ENCODE data around the gene ADCK1. TPM values are rescaled to one million over a fixed set of nuclear protein-coding genes. Genes with fewer than 3 reads are reported as not detected.
"Not testable (repeated sequence)": the region's sequence is repeated elsewhere in the genome, so short reads cannot be mapped to it uniquely, and the experiment has no call there.

The ADCK1 gene
- total RNA-seq, 1 donor from 2014 or later, result 7.8 TPM

DNA sequence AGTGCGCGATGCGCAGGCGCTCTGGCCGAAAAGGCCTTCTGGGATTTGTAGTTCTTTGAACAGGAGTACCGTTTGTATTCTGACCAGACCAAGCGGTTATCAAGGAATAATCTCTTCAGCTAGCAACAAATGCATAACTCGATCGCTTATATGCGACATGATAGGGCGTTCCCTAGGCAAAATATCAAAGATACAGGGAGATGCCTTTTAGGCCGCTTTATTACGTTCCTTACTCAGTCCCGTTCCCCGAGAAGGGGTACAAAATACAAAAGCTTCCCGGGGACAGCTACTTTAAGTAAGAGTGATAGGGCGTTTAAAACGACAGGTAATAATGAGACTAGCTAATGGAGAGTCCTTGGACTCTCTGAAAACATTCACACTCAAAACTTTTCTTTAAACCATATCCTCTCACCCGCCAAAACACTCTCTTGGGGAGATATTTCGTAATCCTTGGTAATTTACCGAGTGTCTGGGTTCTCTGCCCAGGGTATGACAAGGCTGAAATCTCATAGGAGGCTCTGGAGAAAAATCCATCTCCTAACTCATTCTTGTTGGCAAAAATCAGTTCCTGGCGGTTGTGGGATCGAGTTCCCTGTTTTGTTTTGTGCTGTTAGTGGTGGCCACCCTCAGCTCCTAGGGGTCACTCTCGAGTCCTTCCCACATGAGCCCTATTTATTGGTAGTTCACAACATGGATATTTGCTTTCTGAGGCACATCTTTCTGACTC, 38.5 kb upstream of the ADCK1 start:
- Mint-ChIP-seq H3K4me1 (ENCODE audit: unreplicated experiment) (peaks cover 36% of the 10 kb centered on the region), H3K36me3 (ENCODE audit: unreplicated experiment) (peaks cover 4% of the 10 kb centered on the region), H3K27ac (ENCODE audit: unreplicated experiment) (peak overlapping the region; percentile 99), H3K27me3 (ENCODE audit: unreplicated experiment) (no peaks in the 10 kb centered on the region), H3K4me3 (ENCODE audit: unreplicated experiment) (peak overlapping the region; percentile 98), H3K9me3 (ENCODE audit: unreplicated experiment) (no peaks in the 10 kb centered on the region)
- TF ChIP-seq, protein P1, sequence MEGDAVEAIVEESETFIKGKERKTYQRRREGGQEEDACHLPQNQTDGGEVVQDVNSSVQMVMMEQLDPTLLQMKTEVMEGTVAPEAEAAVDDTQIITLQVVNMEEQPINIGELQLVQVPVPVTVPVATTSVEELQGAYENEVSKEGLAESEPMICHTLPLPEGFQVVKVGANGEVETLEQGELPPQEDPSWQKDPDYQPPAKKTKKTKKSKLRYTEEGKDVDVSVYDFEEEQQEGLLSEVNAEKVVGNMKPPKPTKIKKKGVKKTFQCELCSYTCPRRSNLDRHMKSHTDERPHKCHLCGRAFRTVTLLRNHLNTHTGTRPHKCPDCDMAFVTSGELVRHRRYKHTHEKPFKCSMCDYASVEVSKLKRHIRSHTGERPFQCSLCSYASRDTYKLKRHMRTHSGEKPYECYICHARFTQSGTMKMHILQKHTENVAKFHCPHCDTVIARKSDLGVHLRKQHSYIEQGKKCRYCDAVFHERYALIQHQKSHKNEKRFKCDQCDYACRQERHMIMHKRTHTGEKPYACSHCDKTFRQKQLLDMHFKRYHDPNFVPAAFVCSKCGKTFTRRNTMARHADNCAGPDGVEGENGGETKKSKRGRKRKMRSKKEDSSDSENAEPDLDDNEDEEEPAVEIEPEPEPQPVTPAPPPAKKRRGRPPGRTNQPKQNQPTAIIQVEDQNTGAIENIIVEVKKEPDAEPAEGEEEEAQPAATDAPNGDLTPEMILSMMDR (IDR thresholded peaks at IDR 0.05), result peak; percentile 29
- DNase-seq (ENCODE audit: extremely low spot score, unreplicated experiment), result no peak

DNA sequence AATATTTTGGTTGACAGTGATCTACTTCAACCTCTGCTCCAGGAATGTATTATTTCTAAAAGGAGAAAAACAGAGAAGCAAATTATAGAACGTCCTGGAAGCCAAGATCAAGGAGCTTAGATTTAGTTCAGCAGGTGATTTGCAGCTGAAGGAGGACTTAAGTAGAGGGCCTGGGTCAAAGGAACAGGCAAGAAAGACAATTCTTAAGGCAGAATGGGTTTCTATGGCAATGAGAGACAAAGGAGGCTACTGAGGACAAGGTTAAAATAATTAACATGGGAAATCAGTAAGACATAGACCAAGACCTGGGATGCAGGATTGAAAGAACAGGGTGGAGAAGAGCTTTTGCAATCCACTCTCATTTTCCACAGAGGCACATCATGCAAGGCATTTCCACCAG, 36.6 kb upstream of the ADCK1 start:
- Mint-ChIP-seq H3K9me3 (ENCODE audit: unreplicated experiment) (no peaks in the 10 kb centered on the region), H3K36me3 (ENCODE audit: unreplicated experiment) (peaks cover 6% of the 10 kb centered on the region), H3K27ac (ENCODE audit: unreplicated experiment) (no peak overlapping the region), H3K4me3 (ENCODE audit: unreplicated experiment) (no peak overlapping the region), H3K27me3 (ENCODE audit: unreplicated experiment) (no peaks in the 10 kb centered on the region), H3K4me1 (ENCODE audit: unreplicated experiment) (peaks cover 30% of the 10 kb centered on the region)
- TF ChIP-seq, protein P1 (IDR thresholded peaks at IDR 0.05), result no peak
- no peak for DNase-seq (ENCODE audit: extremely low spot score, unreplicated experiment)

DNA sequence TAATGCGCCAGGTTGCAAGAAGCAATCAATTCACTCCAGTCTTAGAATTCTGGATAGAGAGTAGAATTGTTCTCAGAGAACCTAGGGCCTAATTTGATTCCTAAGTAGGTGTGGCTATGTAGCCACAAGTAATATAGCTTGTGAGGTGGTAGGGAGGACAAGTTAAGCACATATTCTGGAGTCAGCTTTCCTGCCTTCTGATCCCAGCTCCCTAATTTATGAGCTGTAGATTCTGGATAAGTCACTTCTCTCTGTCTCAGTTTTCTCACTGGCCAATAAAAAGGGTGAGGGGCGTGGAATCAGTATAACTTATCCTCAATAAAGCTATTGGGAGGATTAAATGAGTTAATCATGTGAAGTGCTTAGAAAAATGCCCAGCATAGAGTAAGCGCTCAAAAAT, 35.9 kb upstream of the ADCK1 start:
- no peaks in the 10 kb centered on the region for H3K9me3 Mint-ChIP-seq (ENCODE audit: unreplicated experiment)
- no peak overlapping the region for H3K27ac Mint-ChIP-seq (ENCODE audit: unreplicated experiment)
- TF ChIP-seq, protein P1 (IDR thresholded peaks at IDR 0.05), result no peak

DNA sequence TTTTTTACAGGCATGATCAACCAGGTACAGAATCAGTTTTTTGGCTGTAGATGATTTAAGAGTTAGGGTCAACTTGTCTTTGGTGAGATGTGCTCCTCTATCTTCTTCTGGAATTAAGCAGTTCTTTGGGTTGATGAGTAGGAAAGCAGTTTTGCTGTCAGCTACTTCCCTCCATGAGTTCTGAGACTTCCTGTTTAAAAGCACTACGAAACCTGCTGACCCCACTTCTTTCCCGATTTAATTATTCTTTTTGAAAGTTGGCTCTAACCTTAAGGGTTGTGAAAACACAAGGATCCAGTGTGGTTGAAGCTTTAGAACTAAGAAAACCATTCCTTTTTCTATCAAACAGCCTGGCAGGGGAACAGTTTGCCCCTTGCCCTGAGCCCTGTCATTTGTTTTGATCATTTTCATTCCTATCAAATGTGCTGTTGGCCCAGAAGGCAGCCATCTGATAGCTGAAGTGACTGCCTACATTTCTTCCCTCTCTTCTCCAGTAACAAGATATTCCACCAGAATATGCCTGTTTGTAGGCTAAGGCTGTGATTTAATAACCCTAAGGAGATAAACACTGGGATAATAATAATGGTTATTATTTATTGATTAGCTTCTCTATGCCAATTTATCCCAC, 31.4 kb upstream of the ADCK1 start:
- H3K4me1 Mint-ChIP-seq (ENCODE audit: unreplicated experiment); H3K36me3 Mint-ChIP-seq (ENCODE audit: unreplicated experiment); H3K9me3 Mint-ChIP-seq (ENCODE audit: unreplicated experiment); H3K4me3 Mint-ChIP-seq (ENCODE audit: unreplicated experiment); H3K27ac Mint-ChIP-seq (ENCODE audit: unreplicated experiment); H3K27me3 Mint-ChIP-seq (ENCODE audit: unreplicated experiment); DNase-seq (ENCODE audit: extremely low spot score, unreplicated experiment): not testable (repeated sequence)

More for the DNA sequence above, 35.9 kb upstream of the ADCK1 start:
- H3K36me3 Mint-ChIP-seq (ENCODE audit: unreplicated experiment), result peaks cover 3% of the 10 kb centered on the region
- H3K27me3 Mint-ChIP-seq (ENCODE audit: unreplicated experiment), result no peaks in the 10 kb centered on the region
- DNase-seq (ENCODE audit: extremely low spot score, unreplicated experiment), result no peak
- H3K4me3 Mint-ChIP-seq (ENCODE audit: unreplicated experiment), result no peak overlapping the region
- peaks cover 24% of the 10 kb centered on the region for H3K4me1 Mint-ChIP-seq (ENCODE audit: unreplicated experiment)

DNA sequence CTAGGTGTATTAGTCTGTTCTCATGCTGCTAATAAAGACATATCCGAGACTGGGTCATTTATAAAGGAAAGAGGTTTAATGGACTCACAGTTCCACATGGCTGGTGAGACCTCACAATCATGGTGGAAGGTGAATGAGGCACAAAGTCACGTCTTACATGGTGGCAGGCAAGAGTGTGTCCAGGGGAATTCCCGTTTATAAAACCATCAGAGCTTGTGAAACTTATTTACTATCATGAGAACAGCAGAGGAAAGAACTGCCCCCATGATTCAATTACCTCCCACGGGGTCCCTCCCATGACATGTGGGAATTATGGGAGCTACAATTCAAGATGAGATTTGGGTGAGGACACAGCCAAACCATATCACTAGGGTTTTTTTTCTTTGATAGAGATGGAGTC, 25.9 kb upstream of the ADCK1 start:
- not testable (repeated sequence) for H3K4me1 Mint-ChIP-seq (ENCODE audit: unreplicated experiment); DNase-seq (ENCODE audit: extremely low spot score, unreplicated experiment); H3K9me3 Mint-ChIP-seq (ENCODE audit: unreplicated experiment); H3K4me3 Mint-ChIP-seq (ENCODE audit: unreplicated experiment); H3K36me3 Mint-ChIP-seq (ENCODE audit: unreplicated experiment); H3K27ac Mint-ChIP-seq (ENCODE audit: unreplicated experiment)
- H3K27me3 Mint-ChIP-seq (ENCODE audit: unreplicated experiment), result peaks cover 13% of the 10 kb centered on the region

DNA sequence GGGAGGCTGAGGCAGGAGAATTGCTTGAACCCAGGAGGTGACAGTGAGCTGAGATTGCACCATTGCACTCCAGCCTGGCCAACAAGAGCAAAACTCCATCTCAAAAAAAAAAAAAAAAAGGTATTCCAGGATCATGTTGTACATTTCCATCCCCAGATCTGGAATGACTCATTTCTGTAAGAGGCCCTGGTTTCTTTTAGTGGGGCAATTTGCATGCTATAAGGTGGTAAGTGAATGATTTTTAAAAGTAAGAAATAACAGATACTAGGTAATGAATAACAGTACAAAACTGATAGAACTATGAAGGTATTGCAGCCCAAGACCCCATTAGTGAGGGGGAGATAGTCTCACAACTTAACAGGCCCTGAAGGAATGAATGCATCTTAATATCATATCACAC, 17.7 kb upstream of the ADCK1 start:
- H3K4me3 Mint-ChIP-seq (ENCODE audit: unreplicated experiment), result no peak overlapping the region
- H3K27me3 Mint-ChIP-seq (ENCODE audit: unreplicated experiment), result no peaks in the 10 kb centered on the region
- no peaks in the 10 kb centered on the region for H3K4me1 Mint-ChIP-seq (ENCODE audit: unreplicated experiment)
- TF ChIP-seq, protein P1 (IDR thresholded peaks at IDR 0.05), result no peak
- DNase-seq (ENCODE audit: extremely low spot score, unreplicated experiment), result no peak
- H3K36me3 Mint-ChIP-seq (ENCODE audit: unreplicated experiment), result no peaks in the 10 kb centered on the region
- H3K27ac Mint-ChIP-seq (ENCODE audit: unreplicated experiment), result no peak overlapping the region
- no peaks in the 10 kb centered on the region for H3K9me3 Mint-ChIP-seq (ENCODE audit: unreplicated experiment)

Data from osteocyte (in vitro differentiated cells).